CD14-positive monocyte (primary cell): ENCODE results near the gene PTPRE. TPM values are rescaled to one million over a fixed set of nuclear protein-coding genes. Genes with fewer than 3 reads are reported as not detected.

ENCODE experiments used
- DNase-seq, 3 donors: peaks; one replicate each; pipeline ENCODE4 v3.0.0-alpha.2; 2011 to 2022
- H2AFZ ChIP-seq: 2 replicates; pipeline ENCODE4 v1.6.0; 2012; ENCODE audit warnings: mild to moderate bottlenecking, low read depth, low read length, inconsistent platforms; ENCODE audit not compliant: insufficient read depth, poor library complexity, severe bottlenecking
- H3K27ac ChIP-seq, 2 donors: 1 replicate in 1 of 2; 2 replicates in 1 of 2; pipeline ENCODE4 v1.5.1; 2012 to 2013; ENCODE audit warnings: low read length in 2 of 2, control low read depth in 1 of 2, inconsistent platforms in 1 of 2, low read depth in 1 of 2, mild to moderate bottlenecking in 1 of 2
- H3K27me3 ChIP-seq, 2 donors: one replicate each; pipeline versions ENCODE4 v1.6.0 to v1.6.1; 2011 to 2013; ENCODE audit warnings: low read length in 2 of 2; ENCODE audit not compliant: control insufficient read depth in 2 of 2, insufficient read depth in 2 of 2
- H3K36me3 ChIP-seq, 2 donors: replicated peaks in 1 of 2; 1 replicate in 1 of 2; 2 replicates in 1 of 2; pipeline versions ENCODE4 v1.5.1 to v1.6.1; 2012 to 2013; ENCODE audit warnings: low read length in 2 of 2, control low read depth in 1 of 2, inconsistent platforms in 1 of 2, mild to moderate bottlenecking in 1 of 2; ENCODE audit not compliant: insufficient read depth in 2 of 2, control insufficient read depth in 1 of 2
- H3K4me1 ChIP-seq, 2 donors: 1 replicate in 1 of 2; 2 replicates in 1 of 2; pipeline versions ENCODE4 v1.5.1 to v1.6.1; 2012 to 2013; ENCODE audit warnings: low read length in 2 of 2, control low read depth in 1 of 2, inconsistent platforms in 1 of 2, mild to moderate bottlenecking in 1 of 2, moderate library complexity in 1 of 2; ENCODE audit not compliant: insufficient read depth in 2 of 2, control insufficient read depth in 1 of 2
- H3K4me2 ChIP-seq: replicated peaks from 2 replicates; pipeline ENCODE3; 2012; ENCODE audit warnings: low read length, moderate library complexity, mild to moderate bottlenecking; ENCODE audit not compliant: poor library complexity, severe bottlenecking; ENCODE audit errors: extremely low read depth
- H3K4me3 ChIP-seq, 3 experiments: fragments of 200-600 bp in 1 of 3; sonication (generic) in 1 of 3; replicated peaks in 1 of 3; 1 replicate in 2 of 3; 2 replicates in 1 of 3; pipeline ENCODE4 v1.5.1; 2011 to 2013; ENCODE audit warnings: low read length in 3 of 3, mild to moderate bottlenecking in 3 of 3, control low read depth in 2 of 3, low read depth in 2 of 3, inconsistent platforms in 1 of 3, moderate library complexity in 1 of 3
- H3K79me2 ChIP-seq: 2 replicates; pipeline ENCODE4 v1.6.0; 2012; ENCODE audit warnings: mild to moderate bottlenecking, control low read depth, inconsistent platforms, low read length, moderate library complexity; ENCODE audit not compliant: insufficient read depth
- H3K9ac ChIP-seq: 2 replicates; pipeline ENCODE4 v1.6.0; 2017; ENCODE audit warnings: low read length, mild to moderate bottlenecking; ENCODE audit not compliant: insufficient read depth, poor library complexity, severe bottlenecking
- H3K9me3 ChIP-seq, 2 donors: replicated peaks in 1 of 2; 1 replicate in 1 of 2; 2 replicates in 1 of 2; pipeline versions ENCODE4 v1.5.1 to v1.6.1; 2012 to 2013; ENCODE audit warnings: low read length in 2 of 2, control low read depth in 1 of 2; ENCODE audit not compliant: control insufficient read depth in 1 of 2, insufficient read depth in 1 of 2
- H4K20me1 ChIP-seq: 2 replicates; pipeline ENCODE4 v1.6.0; 2012; ENCODE audit warnings: mild to moderate bottlenecking, low read length, control low read depth, moderate library complexity; ENCODE audit not compliant: insufficient read depth
- H3K27ac Mint-ChIP-seq, 7 donors: one replicate each; pipeline ENCODE4 v1.8.0; 2020; ENCODE audit warnings: mild to moderate bottlenecking in 7 of 7, mixed read lengths in 7 of 7, moderate library complexity in 6 of 7, inconsistent platforms in 2 of 7
- H3K27me3 Mint-ChIP-seq, 3 donors: one replicate each; pipeline ENCODE4 v1.8.0; 2021 to 2022; ENCODE audit warnings: low read depth in 3 of 3, mild to moderate bottlenecking in 3 of 3, mixed read lengths in 3 of 3, moderate library complexity in 3 of 3, inconsistent platforms in 1 of 3
- H3K36me3 Mint-ChIP-seq, 2 donors: one replicate each; pipeline ENCODE4 v1.8.0; 2020; ENCODE audit warnings: mixed read lengths in 2 of 2, inconsistent platforms in 1 of 2, mild to moderate bottlenecking in 1 of 2
- H3K4me1 Mint-ChIP-seq: one replicate; pipeline ENCODE4 v1.8.0; 2020; ENCODE audit warnings: mild to moderate bottlenecking, mixed read lengths
- H3K4me3 Mint-ChIP-seq, 2 donors: one replicate each; pipeline ENCODE4 v1.8.0; 2020; ENCODE audit warnings: mild to moderate bottlenecking in 2 of 2, mixed read lengths in 2 of 2, moderate library complexity in 1 of 2
- H3K9me3 Mint-ChIP-seq, 7 donors: one replicate each; pipeline ENCODE4 v1.8.0; 2020 to 2022; ENCODE audit warnings: mixed read lengths in 7 of 7, mild to moderate bottlenecking in 6 of 7, moderate library complexity in 6 of 7, inconsistent platforms in 2 of 7
- WGBS: methylation state at CpG from one replicate; pipeline ENCODE4 v1.1.5; 2013; ENCODE audit warnings: missing lambda C conversion rate; ENCODE audit not compliant: insufficient coverage; 5-methylcytosine and 5-hydroxymethylcytosine counted together
- intact Hi-C, 2 donors: fragments of 100-400 bp; cut with micrococcal nuclease; formaldehyde crosslinking; loops; one replicate each; pipeline versions ENCODE4 v1.15.0 to v1.15.1; 2023
- polyA plus RNA-seq, 3 donors: library from polyadenylated mRNA; depleted of rRNA in 1 of 3; unstranded in 2 of 3; stranded (reverse) in 1 of 3; fragments of 300-500 nt in 2 of 3; fragments of >200 nt in 1 of 3; fragmentation: Illumina TruSeq in 2 of 3; gene quantifications; 1 replicate in 2 of 3; 2 replicates in 1 of 3; pipeline ENCODE4 v1.2.3, GENCODE V29; 2012 to 2021
- TF ChIP-seq, protein P1 (sequence below): fragments of 200-600 bp; IDR thresholded peaks from one replicate; pipeline ENCODE4 v1.8.0; 2022; ENCODE audit warnings: antibody characterized with exemption, mild to moderate bottlenecking

Gene PTPRE
- polyA plus RNA-seq, 3 donors = 95.2 to 271 (median 125) TPM

DNA sequence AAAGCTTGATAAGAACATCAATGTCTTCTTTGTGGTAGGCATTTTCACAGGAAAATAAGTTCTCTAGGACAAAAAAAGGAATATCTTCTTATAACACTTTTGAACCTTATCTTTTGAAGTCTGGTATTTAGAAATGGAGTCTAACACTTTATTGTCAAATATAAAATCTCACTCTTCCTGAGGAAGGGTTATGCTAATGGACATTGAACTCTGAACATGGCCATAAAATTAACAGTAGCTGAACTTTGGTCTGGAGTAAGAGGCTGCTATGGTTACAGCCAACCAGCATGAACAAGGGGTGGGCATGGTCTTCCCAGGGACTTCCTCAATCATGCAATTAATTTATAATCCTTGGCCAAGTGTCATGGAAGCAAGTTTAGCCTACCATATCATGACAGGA lies 14.2 kb upstream of the PTPRE start, which contains the start of gene CLRN3:
TSS of gene CLRN3 (minus strand) at position 199 of the 400 bp plus-strand sequence. CDS start at position 42, 157 bp downstream.
- peaks cover 40% of the 10 kb centered on the region for H3K4me1 Mint-ChIP-seq
- intact Hi-C loops = no loop called here

DNA sequence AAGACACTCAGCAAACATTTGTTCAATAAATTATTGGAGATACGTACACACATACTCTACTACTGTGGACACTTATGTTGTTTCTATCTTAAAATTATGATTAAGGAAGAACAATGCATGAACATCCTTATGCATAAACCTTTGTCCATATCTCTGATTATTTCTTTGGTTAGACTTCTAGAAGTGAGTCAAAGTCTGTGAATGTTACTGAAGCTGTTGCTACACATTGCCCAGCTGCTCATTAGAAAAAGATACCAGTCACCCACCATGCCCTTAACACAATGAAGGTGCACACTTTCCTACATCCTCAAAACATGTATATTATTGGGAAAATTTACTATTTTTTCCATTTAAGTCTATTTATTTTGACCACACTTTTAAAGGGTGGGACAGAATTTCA lies 12.8 kb upstream of the PTPRE start:
- no CpG with 5 or more reads among the region's 1 CpG for WGBS
- Histone ChIP-seq H3K4me3 (no peak overlapping the region), H3K4me1 (peaks cover 23 to 34% of the 10 kb centered on the region in 2 donors), H3K9ac (no peak overlapping the region), H3K79me2 (no peaks in the 10 kb centered on the region), H3K4me2 (no peak overlapping the region), H3K9me3 (no peaks in the 10 kb centered on the region), H3K27ac (no peak overlapping the region), H4K20me1 (no peaks in the 10 kb centered on the region), H3K36me3 (no peaks in the 10 kb centered on the region), H2AFZ (no peak overlapping the region), H3K27me3 (no peaks in the 10 kb centered on the region)
- TF ChIP-seq, protein P1, sequence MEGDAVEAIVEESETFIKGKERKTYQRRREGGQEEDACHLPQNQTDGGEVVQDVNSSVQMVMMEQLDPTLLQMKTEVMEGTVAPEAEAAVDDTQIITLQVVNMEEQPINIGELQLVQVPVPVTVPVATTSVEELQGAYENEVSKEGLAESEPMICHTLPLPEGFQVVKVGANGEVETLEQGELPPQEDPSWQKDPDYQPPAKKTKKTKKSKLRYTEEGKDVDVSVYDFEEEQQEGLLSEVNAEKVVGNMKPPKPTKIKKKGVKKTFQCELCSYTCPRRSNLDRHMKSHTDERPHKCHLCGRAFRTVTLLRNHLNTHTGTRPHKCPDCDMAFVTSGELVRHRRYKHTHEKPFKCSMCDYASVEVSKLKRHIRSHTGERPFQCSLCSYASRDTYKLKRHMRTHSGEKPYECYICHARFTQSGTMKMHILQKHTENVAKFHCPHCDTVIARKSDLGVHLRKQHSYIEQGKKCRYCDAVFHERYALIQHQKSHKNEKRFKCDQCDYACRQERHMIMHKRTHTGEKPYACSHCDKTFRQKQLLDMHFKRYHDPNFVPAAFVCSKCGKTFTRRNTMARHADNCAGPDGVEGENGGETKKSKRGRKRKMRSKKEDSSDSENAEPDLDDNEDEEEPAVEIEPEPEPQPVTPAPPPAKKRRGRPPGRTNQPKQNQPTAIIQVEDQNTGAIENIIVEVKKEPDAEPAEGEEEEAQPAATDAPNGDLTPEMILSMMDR = no peak
- Mint-ChIP-seq H3K4me1 (peaks cover 30% of the 10 kb centered on the region), H3K27ac (no peak overlapping the region), H3K9me3 (peaks cover 0 to 8% (median 2%) of the 10 kb centered on the region in 7 donors), H3K27me3 (peaks cover 0 to 2% (median 0%) of the 10 kb centered on the region in 3 donors), H3K4me3 (no peak overlapping the region), H3K36me3 (no peaks in the 10 kb centered on the region)
- intact Hi-C loops = no loop called here
- DNase-seq = no peak

More for the DNA sequence above, 14.2 kb upstream of the PTPRE start, which contains the start of gene CLRN3:
- TF ChIP-seq, protein P1 = no peak
- Histone ChIP-seq H4K20me1 (no peaks in the 10 kb centered on the region), H3K36me3 (no peaks in the 10 kb centered on the region), H3K79me2 (no peaks in the 10 kb centered on the region), H3K27ac (no peak within 1 kb of the TSS), H3K9ac (no peak within 1 kb of the TSS), H3K4me3 (no peak within 1 kb of the TSS), H3K4me1 (peaks cover 36 to 46% of the 10 kb centered on the region in 2 donors), H3K9me3 (no peaks in the 10 kb centered on the region), H2AFZ (no peak within 1 kb of the TSS), H3K4me2 (no peak within 1 kb of the TSS), H3K27me3 (no peaks in the 10 kb centered on the region)
- Mint-ChIP-seq H3K9me3 (peaks cover 0 to 4% (median 1%) of the 10 kb centered on the region in 7 donors), H3K4me3 (no peak within 1 kb of the TSS), H3K27me3 (no peaks in the 10 kb centered on the region), H3K27ac (no peak within 1 kb of the TSS), H3K36me3 (no peaks in the 10 kb centered on the region)
- DNase-seq = no peak
